Measurements from ENCODE around the gene RAPGEF1.

- TF ChIP-seq CTCF (IDR thresholded peaks at IDR 0.05; ENCODE audit: insufficient read depth, low read depth, low read length) (no peak), EZH2 (IDR thresholded peaks at IDR 0.05; ENCODE audit: insufficient read depth, low read length) (no peak)
These were observed 114.4 kb downstream of the RAPGEF1 start for GRCh38 chr9:131625508-131625787.

All from astrocyte (in vitro differentiated cells and primary cell).